ENCODE data around the gene MOB3C. TPM values are rescaled to one million over a fixed set of nuclear protein-coding genes. Genes with fewer than 3 reads are reported as not detected.

The MOB3C gene
- total and polyA plus RNA-seq, 2 of the 4 experiments (the other 2 are of a cell fraction), result 7.3 to 9.0 TPM

DNA sequence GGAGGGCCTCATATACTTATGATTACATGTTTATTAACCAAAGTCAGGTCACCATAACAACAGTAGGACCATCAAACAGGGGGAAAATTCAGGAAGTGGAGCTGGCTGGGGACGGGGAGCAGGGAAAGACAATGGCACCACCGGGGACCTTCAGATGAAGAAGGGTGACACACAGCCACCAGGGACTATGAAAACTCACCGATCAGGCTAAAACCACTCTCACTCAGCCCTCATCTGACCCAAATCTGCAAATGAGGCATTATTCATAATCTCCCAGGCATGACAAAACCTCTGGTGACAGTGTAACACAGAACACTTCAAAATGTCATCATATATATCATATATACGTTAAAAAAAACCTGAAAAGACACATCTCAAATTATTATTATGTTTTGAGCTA lies 23.8 kb downstream of the MOB3C start:
- no peak overlapping the region for H3K14ac ChIP-seq (replicated peaks; ENCODE audit: low read depth, low read length)
- POLR2A ChIA-PET (ENCODE audit: unreplicated experiment), result no interaction called here

More for the DNA sequence above, 23.8 kb downstream of the MOB3C start:
- Histone ChIP-seq H3K4me3 (ENCODE audit: insufficient read depth, low read depth, low read length) (no peak overlapping the region), H4K8ac (ENCODE audit: low read depth in 2 of 2, low read length in 2 of 2) (no peak overlapping the region), H2BK5ac (ENCODE audit: low read depth, low read length, poor library complexity, severe bottlenecking) (no peak overlapping the region), H3K4me1 (ENCODE audit: control insufficient read depth, insufficient read depth, low read length) (no peaks in the 10 kb centered on the region), H4K20me1 (ENCODE audit: insufficient read depth, low read length) (0 out of 2 replicates have a peak, but pooled peaks cover 5% of the 10 kb centered on the region), H3K27ac (ENCODE audit: insufficient read depth, low read length) (no peak overlapping the region), H4K5ac (ENCODE audit: low read depth, low read length) (no peak overlapping the region), H2AFZ (replicated peaks; ENCODE audit: low read length, poor library complexity) (no peak overlapping the region), H3K79me1 (ENCODE audit: low read depth in 1 of 2, low read length in 2 of 2) (peaks cover 9 to 24% of the 10 kb centered on the region in 2 experiments; a peak in 3 of 4 replicates), H3K4ac (ENCODE audit: low read depth, low read length) (no peak overlapping the region), H2BK15ac (ENCODE audit: low read depth, low read length) (no peak overlapping the region), H3K9me3 (ENCODE audit: control insufficient read depth, insufficient read depth, low read length) (no peaks in the 10 kb centered on the region), H2BK20ac (ENCODE audit: low read depth, low read length) (no peak overlapping the region), H3K23ac (ENCODE audit: low read depth, low read length) (no peak overlapping the region), H3K9ac (ENCODE audit: low read depth, low read length) (no peak overlapping the region), H3K27me3 (ENCODE audit: control insufficient read depth, insufficient read depth, low read length) (no peaks in the 10 kb centered on the region), H2BK120ac (ENCODE audit: low read depth, low read length) (no peak overlapping the region), H3K9me1 (ENCODE audit: insufficient read depth, low read length) (peaks cover 14% of the 10 kb centered on the region; the same call in 1 of the 2 replicates), H3K18ac (ENCODE audit: low read depth, low read length) (no peak overlapping the region), H3K4me2 (ENCODE audit: low read depth, low read length) (no peak overlapping the region), H2AK5ac (ENCODE audit: low read depth, low read length) (no peak overlapping the region), H3K56ac (ENCODE audit: extremely low read depth, insufficient read depth, low read length) (no peak overlapping the region), H2AK9ac (replicated peaks; ENCODE audit: low read depth, low read length, poor library complexity) (no peak overlapping the region), H4K91ac (ENCODE audit: insufficient read depth, low read depth, low read length) (no peak overlapping the region), H3K36me3 (ENCODE audit: control insufficient read depth, insufficient read depth, low read length) (peaks cover 44% of the 10 kb centered on the region)
- intact Hi-C loops (cut with micrococcal nuclease) (no loop called here), in situ Hi-C loops (cut with MboI; ENCODE audit: low sequenced_read_pairs) (no loop called here), dilution Hi-C loops (cut with HindIII; ENCODE audit: low sequenced_read_pairs, unreplicated experiment) (no loop called here)
- WGBS, 2 experiments (ENCODE audit: extremely low coverage in 2 of 2, insufficient read length in 1 of 2), result 82% methylated on average over 2 of the region's 4 CpGs; no CpG with 5 or more reads in 1 of the 2 experiments
- DNase-seq, result no peak
- ATAC-seq (ENCODE audit: low read depth), result no peak
- no TSS peak for BruUV-seq (replicated peaks)
- TF ChIP-seq, protein P1, sequence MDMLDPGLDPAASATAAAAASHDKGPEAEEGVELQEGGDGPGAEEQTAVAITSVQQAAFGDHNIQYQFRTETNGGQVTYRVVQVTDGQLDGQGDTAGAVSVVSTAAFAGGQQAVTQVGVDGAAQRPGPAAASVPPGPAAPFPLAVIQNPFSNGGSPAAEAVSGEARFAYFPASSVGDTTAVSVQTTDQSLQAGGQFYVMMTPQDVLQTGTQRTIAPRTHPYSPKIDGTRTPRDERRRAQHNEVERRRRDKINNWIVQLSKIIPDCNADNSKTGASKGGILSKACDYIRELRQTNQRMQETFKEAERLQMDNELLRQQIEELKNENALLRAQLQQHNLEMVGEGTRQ (IDR thresholded peaks at IDR 0.05; ENCODE audit: low read depth, low read length), result no peak
- TF ChIP-seq CEBPB (IDR thresholded peaks at IDR 0.05; ENCODE audit: low read depth, low read length), result no peak
- TF ChIP-seq, protein P2, sequence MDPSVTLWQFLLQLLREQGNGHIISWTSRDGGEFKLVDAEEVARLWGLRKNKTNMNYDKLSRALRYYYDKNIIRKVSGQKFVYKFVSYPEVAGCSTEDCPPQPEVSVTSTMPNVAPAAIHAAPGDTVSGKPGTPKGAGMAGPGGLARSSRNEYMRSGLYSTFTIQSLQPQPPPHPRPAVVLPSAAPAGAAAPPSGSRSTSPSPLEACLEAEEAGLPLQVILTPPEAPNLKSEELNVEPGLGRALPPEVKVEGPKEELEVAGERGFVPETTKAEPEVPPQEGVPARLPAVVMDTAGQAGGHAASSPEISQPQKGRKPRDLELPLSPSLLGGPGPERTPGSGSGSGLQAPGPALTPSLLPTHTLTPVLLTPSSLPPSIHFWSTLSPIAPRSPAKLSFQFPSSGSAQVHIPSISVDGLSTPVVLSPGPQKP (IDR thresholded peaks at IDR 0.05; ENCODE audit: borderline replicate concordance, low read depth, low read length), result no peak
- TF ChIP-seq FOS (IDR thresholded peaks at IDR 0.05; ENCODE audit: low read depth, low read length), result no peak
- no peak for TF ChIP-seq MAZ (IDR thresholded peaks at IDR 0.05; ENCODE audit: borderline replicate concordance, low read depth, low read length)
- TF ChIP-seq POLR2A (IDR thresholded peaks at IDR 0.05; ENCODE audit: low read depth, low read length), result no peak
- TF ChIP-seq BHLHE40 (IDR thresholded peaks at IDR 0.05; ENCODE audit: low read depth, low read length), result no peak
- no peak for TF ChIP-seq RFX5 (IDR thresholded peaks at IDR 0.05; ENCODE audit: low read depth, low read length)
- no peak for TF ChIP-seq MAFK (IDR thresholded peaks at IDR 0.05; ENCODE audit: low read depth, low read length)
- TF ChIP-seq CTCF (conservative IDR thresholded peaks at IDR 0.05; ENCODE audit: low read depth, low read length), result no peak
- TF ChIP-seq RAD21 (IDR thresholded peaks at IDR 0.05; ENCODE audit: low read length), result no peak
- TF ChIP-seq MXI1 (IDR thresholded peaks at IDR 0.05; ENCODE audit: borderline replicate concordance, low read depth, low read length), result no peak
- no peak for TF ChIP-seq CHD1 (IDR thresholded peaks at IDR 0.05; ENCODE audit: low read depth, low read length)
- no peak for TF ChIP-seq RCOR1 (IDR thresholded peaks at IDR 0.05; ENCODE audit: insufficient replicate concordance, low read length)
- TF ChIP-seq SMC3 (IDR thresholded peaks at IDR 0.05; ENCODE audit: low read depth, low read length), result no peak
- CTCF ChIA-PET, result no interaction called here

All from IMR-90 (cell line).